H54 (cell line): ENCODE measurements around the gene TMEM266.

Source experiments
- DNase-seq: peaks from one replicate; pipeline ENCODE4 v3.0.0; 2011; ENCODE audit warnings: low spot score, mixed read lengths; ENCODE audit not compliant: insufficient read length
- FAIRE-seq: peaks from 3 replicates; lab custom pipeline; 2011; peaks lifted over from hg19 to GRCh38; lab: Jason Lieb, UNC
- POLR2A ChIP-seq: IDR thresholded peaks from 2 replicates; pipeline ENCODE4 v1.6.1; 2011; ENCODE audit warnings: low read depth, mild to moderate bottlenecking, low read length

The TMEM266 gene

GRCh38 chr15:76169911-76170800, 110.4 kb downstream of the TMEM266 start:
- no peak for FAIRE-seq
- DNase-seq = no peak

GRCh38 chr15:76172782-76173181, 113.0 kb downstream of the TMEM266 start:
- FAIRE-seq (no peak), DNase-seq (no peak)
- TF ChIP-seq POLR2A = no peak

More at GRCh38 chr15:76169911-76170800, 110.4 kb downstream of the TMEM266 start:
- no peak for TF ChIP-seq POLR2A

- no peak for TF ChIP-seq POLR2A
- DNase-seq = no peak
- no peak for FAIRE-seq
Measured at GRCh38 chr15:76173317-76173834, 113.6 kb downstream of the TMEM266 start.

GRCh38 chr15:76174654-76175053, 114.9 kb downstream of the TMEM266 start:
- FAIRE-seq = no peak
- TF ChIP-seq POLR2A = no peak
- DNase-seq = no peak

- FAIRE-seq = no peak
Measured at GRCh38 chr15:76175442-76175841, 115.7 kb downstream of the TMEM266 start.

GRCh38 chr15:76176059-76176458, 116.3 kb downstream of the TMEM266 start:
- FAIRE-seq = no peak
- TF ChIP-seq POLR2A = no peak
- no peak for DNase-seq

More at GRCh38 chr15:76175442-76175841, 115.7 kb downstream of the TMEM266 start:
- no peak for TF ChIP-seq POLR2A
- DNase-seq = no peak

GRCh38 chr15:76176487-76177085, 116.8 kb downstream of the TMEM266 start:
- FAIRE-seq = no peak
- DNase-seq = no peak
- TF ChIP-seq POLR2A = no peak

- DNase-seq (peak; percentile 50), FAIRE-seq (no peak)
- 0 out of 2 replicates have a peak, but pooled peaks have one; percentile 4 for TF ChIP-seq POLR2A
Measured at GRCh38 chr15:76177491-76178040, 117.8 kb downstream of the TMEM266 start.

GRCh38 chr15:76178296-76179000, 118.7 kb downstream of the TMEM266 start:
- no peak for TF ChIP-seq POLR2A
- FAIRE-seq (no peak), DNase-seq (no peak)

GRCh38 chr15:76179023-76179422, 119.2 kb downstream of the TMEM266 start:
- TF ChIP-seq POLR2A = no peak
- no peak for DNase-seq
- FAIRE-seq = no peak

GRCh38 chr15:76180321-76180720, 120.5 kb downstream of the TMEM266 start:
- DNase-seq = no peak
- no peak for FAIRE-seq
- no peak for TF ChIP-seq POLR2A

GRCh38 chr15:76181705-76182107, 121.9 kb downstream of the TMEM266 start:
- no peak for FAIRE-seq
- DNase-seq = no peak
- no peak for TF ChIP-seq POLR2A

GRCh38 chr15:76183930-76184649, 124.3 kb downstream of the TMEM266 start:
- FAIRE-seq (no peak), DNase-seq (no peak)
- no peak for TF ChIP-seq POLR2A
